Measurements from ENCODE around the gene THAP8.
A peak's percentile ranks its signal among the peaks of the same experiment; 100 is the strongest.

THAP8 gene

GRCh38 chr19:35991731-35992450 is 62.2 kb downstream of the THAP8 start:
- DNase-seq: no peak

DNA sequence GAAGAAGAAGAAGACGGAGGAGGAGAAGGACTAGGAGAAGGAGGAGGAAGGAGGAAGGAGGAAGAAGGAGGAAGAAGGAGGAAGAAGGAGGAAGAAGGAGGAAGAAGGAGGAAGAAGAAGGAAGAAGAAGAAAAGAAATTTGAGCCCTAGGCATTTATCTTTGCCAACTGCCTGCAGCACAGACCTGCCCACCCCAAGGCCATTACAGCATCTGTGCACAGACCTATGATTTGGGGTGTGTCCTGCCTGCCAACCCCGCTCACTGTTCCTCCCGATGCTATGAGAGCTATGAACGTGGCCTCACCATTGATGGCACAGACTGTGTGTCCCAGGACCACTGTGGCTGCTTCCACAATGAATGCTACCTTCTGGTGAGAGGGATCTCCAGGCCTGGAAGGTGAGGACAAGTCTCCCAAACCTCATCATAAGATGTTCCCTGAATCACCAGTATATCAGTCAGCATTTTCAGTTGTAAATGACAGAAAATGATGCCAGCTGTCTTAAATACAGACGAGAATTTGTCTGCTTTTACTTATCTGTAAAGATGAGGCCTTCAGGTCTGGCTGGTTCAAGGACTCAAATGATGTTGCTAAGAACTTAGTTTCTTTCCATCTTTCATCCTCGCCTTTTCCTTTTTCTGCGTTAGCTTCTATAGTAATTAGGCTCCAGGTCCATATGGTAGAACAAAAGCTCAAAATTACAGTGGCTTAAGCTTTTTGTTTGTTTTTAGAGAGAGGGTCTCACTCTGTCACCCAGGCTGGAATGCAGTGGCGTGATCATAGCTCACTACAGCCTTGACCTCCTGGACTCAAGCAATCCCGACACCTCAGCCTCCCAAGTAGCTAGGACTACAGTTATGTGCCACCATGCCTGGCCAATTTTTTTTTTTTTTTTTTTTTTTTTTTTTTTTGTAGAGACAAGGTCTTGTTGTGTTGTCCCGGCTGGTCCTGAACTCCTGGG is 63.0 kb downstream of the THAP8 start:
- no peak for DNase-seq

- DNase-seq: no peak
These were observed 63.9 kb downstream of the THAP8 start for GRCh38 chr19:35990156-35990555.

DNA sequence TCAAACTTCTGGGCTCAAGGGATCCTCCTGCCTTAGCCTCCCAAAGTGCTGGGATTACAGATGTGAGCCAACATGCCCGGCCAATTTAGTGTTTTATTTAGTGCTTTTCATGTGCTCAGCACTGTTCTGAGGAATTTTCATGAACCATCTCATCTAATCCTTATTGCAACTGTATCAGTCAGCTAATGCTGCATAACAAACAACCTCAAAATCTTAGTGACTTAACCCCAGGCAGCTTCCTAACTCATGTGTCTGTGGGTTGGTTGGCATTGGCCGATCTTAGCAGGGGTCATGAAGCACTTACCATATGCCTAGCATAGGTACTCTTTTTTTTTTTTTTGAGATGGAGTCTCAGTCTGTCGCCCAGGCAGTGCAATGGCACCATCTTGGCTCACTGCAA is 65.3 kb downstream of the THAP8 start:
- no peak for DNase-seq

GRCh38 chr19:35987571-35987896 is 66.6 kb downstream of the THAP8 start:
- DNase-seq: no peak

- DNase-seq: peak; percentile 54
These were observed 67.2 kb downstream of the THAP8 start for GRCh38 chr19:35986664-35987570.

GRCh38 chr19:35986111-35986510 is 68.0 kb downstream of the THAP8 start:
- no peak for DNase-seq

Data from hematopoietic multipotent progenitor cell treated with erythropoietin and hydrocortisone succinate and interleukin-3 and kit ligand, for 6 days (in vitro differentiated cells).